HepG2 (cell line): ENCODE measurements around the gene TFAP2E. TPM values are rescaled to one million over a fixed set of nuclear protein-coding genes. Genes with fewer than 3 reads are reported as not detected.

Experiments used
- ATF7-NPFF ChIP-seq: sonication (generic); formaldehyde crosslinking; IDR thresholded peaks from 2 replicates; pipeline ENCODE4 v1.8.1; 2023; ENCODE audit warnings: mild to moderate bottlenecking, low read depth, missing genetic modification reagents, moderate library complexity
- HNF4A ChIP-seq: sonication (generic); formaldehyde crosslinking; IDR thresholded peaks from 2 replicates; pipeline ENCODE4 v1.4.0; 2020; ENCODE audit warnings: missing genetic modification reagents
- IRF2 ChIP-seq: IDR thresholded peaks from 2 replicates; pipeline ENCODE4 v1.6.1; 2018; ENCODE audit warnings: missing genetic modification reagents, missing compliant biosample characterization
- KLF13 ChIP-seq: sonication (generic); formaldehyde crosslinking; IDR thresholded peaks from 2 replicates; pipeline ENCODE4 v1.4.0; 2020; ENCODE audit warnings: mild to moderate bottlenecking, missing genetic modification reagents
- MAFK ChIP-seq, 2 experiments: IDR thresholded peaks in 1 of 2; conservative IDR thresholded peaks in 1 of 2; 2 replicates each; pipeline ENCODE4 v1.6.1; 2011; ENCODE audit warnings: improper control_type of control experiment in 2 of 2, low read length in 2 of 2
- MXD3 ChIP-seq: IDR thresholded peaks from 2 replicates; pipeline ENCODE4 v1.6.1; 2016; ENCODE audit warnings: mild to moderate bottlenecking, missing biosample characterization, missing genetic modification reagents
- NR2F6 ChIP-seq, 2 experiments: IDR thresholded peaks; 2 replicates each; pipeline ENCODE4 v1.6.1; 2016; ENCODE audit warnings: antibody characterized with exemption in 1 of 2, mild to moderate bottlenecking in 1 of 2
- SIN3A ChIP-seq: IDR thresholded peaks from 2 replicates; pipeline ENCODE4 v1.6.1; 2011; ENCODE audit warnings: low read depth, mild to moderate bottlenecking, control low read depth, low read length, borderline replicate concordance
- THAP9 ChIP-seq: sonication (generic); formaldehyde crosslinking; IDR thresholded peaks from 2 replicates; pipeline ENCODE4; 2020; ENCODE audit warnings: missing genetic modification reagents, mild to moderate bottlenecking, borderline replicate concordance
- XBP1 ChIP-seq: sonication (generic); formaldehyde crosslinking; IDR thresholded peaks from 2 replicates; pipeline ENCODE4 v1.5.0; 2020; ENCODE audit warnings: missing genetic modification reagents
- ZNF143 ChIP-seq: sonication (generic); formaldehyde crosslinking; IDR thresholded peaks from 2 replicates; pipeline ENCODE4 v1.4.0; 2020; ENCODE audit warnings: missing genetic modification reagents
- ZNF382 ChIP-seq: sonication (generic); formaldehyde crosslinking; IDR thresholded peaks from 2 replicates; pipeline ENCODE4 v1.5.0; 2020; ENCODE audit warnings: missing genetic modification reagents, mild to moderate bottlenecking, borderline replicate concordance
- ZNF567 ChIP-seq: sonication (generic); formaldehyde crosslinking; IDR thresholded peaks from 2 replicates; pipeline ENCODE4 v1.8.1; 2023; ENCODE audit warnings: mild to moderate bottlenecking, missing genetic modification reagents, borderline replicate concordance
- polyA plus RNA-seq, 8 experiments: library from polyadenylated mRNA; depleted of rRNA in 3 of 8; stranded (reverse) in 7 of 8; unstranded in 1 of 8; fragments of >200 nt; fragmentation: Illumina TruSeq in 4 of 8; extraction: Trizol in 4 of 8; gene quantifications; 2 replicates each; pipeline versions ENCODE4 v1.2.1 to v1.2.3, GENCODE V29; 2011 to 2016; ENCODE audit warnings: low read depth in 4 of 8, missing spikeins in 1 of 8, mixed read lengths in 1 of 8; ENCODE audit not compliant: insufficient read depth in 1 of 8
- total RNA-seq, 5 experiments: library from RNA; depleted of rRNA; stranded (reverse); fragments of >200 nt; fragmentation: Illumina TruSeq; extraction: Trizol; gene quantifications; 2 replicates each; pipeline ENCODE4 v1.2.3, GENCODE V29; 2016; ENCODE audit warnings: low read depth in 1 of 5
- TF ChIP-seq, protein P1 (sequence below): IDR thresholded peaks from 2 replicates; pipeline ENCODE4 v1.6.1; 2016; ENCODE audit warnings: missing compliant biosample characterization, missing genetic modification reagents, borderline replicate concordance
- TF ChIP-seq, protein P2 (sequence below): sonication (generic); formaldehyde crosslinking; IDR thresholded peaks from 2 replicates; pipeline ENCODE4 v1.5.0; 2020; ENCODE audit warnings: missing genetic modification reagents
- TF ChIP-seq, protein P3 (sequence below): sonication (generic); formaldehyde crosslinking; IDR thresholded peaks from 2 replicates; pipeline ENCODE4 v1.4.0; 2020; ENCODE audit warnings: mild to moderate bottlenecking, missing genetic modification reagents, borderline replicate concordance
- TF ChIP-seq, protein P4 (sequence below): sonication (generic); formaldehyde crosslinking; IDR thresholded peaks from 2 replicates; pipeline ENCODE4 v1.4.0; 2020; ENCODE audit warnings: mild to moderate bottlenecking, low read depth, missing genetic modification reagents

TFAP2E gene
- total and polyA plus RNA-seq, 2 of the 13 experiments (the other 11 are each of a cell fraction or from before 2014, with no cell fraction given) = 0.31 to 0.41 TPM

- no peak for TF ChIP-seq MAFK (conservative IDR thresholded peaks at IDR 0.05 in 1 of 2, IDR thresholded peaks at IDR 0.05 in 1 of 2; ENCODE audit: low read length in 2 of 2)
- peak; percentile 96 for TF ChIP-seq IRF2 (CRISPR knock-in tag)
- TF ChIP-seq, protein P1, sequence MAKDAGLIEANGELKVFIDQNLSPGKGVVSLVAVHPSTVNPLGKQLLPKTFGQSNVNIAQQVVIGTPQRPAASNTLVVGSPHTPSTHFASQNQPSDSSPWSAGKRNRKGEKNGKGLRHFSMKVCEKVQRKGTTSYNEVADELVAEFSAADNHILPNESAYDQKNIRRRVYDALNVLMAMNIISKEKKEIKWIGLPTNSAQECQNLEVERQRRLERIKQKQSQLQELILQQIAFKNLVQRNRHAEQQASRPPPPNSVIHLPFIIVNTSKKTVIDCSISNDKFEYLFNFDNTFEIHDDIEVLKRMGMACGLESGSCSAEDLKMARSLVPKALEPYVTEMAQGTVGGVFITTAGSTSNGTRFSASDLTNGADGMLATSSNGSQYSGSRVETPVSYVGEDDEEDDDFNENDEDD (CRISPR knock-in tag) = peak; percentile 92
- peak; percentile 96 for TF ChIP-seq SIN3A
- peak; percentile 43; the same call in 1 of the 2 replicates for TF ChIP-seq ZNF143
- TF ChIP-seq, protein P2, sequence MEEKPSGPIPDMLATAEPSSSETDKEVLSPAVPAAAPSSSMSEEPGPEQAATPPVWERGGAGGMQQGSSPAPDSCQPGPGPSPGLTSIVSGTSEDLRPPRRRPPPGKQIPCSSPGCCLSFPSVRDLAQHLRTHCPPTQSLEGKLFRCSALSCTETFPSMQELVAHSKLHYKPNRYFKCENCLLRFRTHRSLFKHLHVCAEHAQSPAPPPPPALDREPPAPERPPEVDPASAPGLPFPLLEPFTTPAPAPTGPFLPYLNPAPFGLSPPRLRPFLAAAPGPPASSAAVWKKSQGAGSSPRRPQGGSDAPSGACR (CRISPR knock-in tag) = peak; percentile 63; the same call in 1 of the 2 replicates
- peak; percentile 64; the same call in 1 of the 2 replicates for TF ChIP-seq THAP9
- no peak; the same call in 1 of the 2 replicates for TF ChIP-seq ATF7-NPFF (CRISPR knock-in tag)
- TF ChIP-seq MXD3 (CRISPR knock-in tag) = peak; percentile 36; the same call in 1 of the 2 replicates
- TF ChIP-seq XBP1 (CRISPR knock-in tag) = 0 out of 2 replicates have a peak, but pooled peaks have one; percentile 30
- TF ChIP-seq KLF13 (CRISPR knock-in tag) = no peak
- TF ChIP-seq ZNF567 (CRISPR knock-in tag) = no peak
- TF ChIP-seq ZNF382 (CRISPR knock-in tag) = no peak
- 0 out of 2 replicates have a peak, but pooled peaks have one; percentile 23 for TF ChIP-seq HNF4A (CRISPR knock-in tag)
- TF ChIP-seq NR2F6 (IDR thresholded peaks at IDR 0.05) = no peak
- 0 out of 2 replicates have a peak, but pooled peaks have one; percentile 45 for TF ChIP-seq NR2F6 (CRISPR knock-in tag; IDR thresholded peaks at IDR 0.05)
- TF ChIP-seq, protein P3, sequence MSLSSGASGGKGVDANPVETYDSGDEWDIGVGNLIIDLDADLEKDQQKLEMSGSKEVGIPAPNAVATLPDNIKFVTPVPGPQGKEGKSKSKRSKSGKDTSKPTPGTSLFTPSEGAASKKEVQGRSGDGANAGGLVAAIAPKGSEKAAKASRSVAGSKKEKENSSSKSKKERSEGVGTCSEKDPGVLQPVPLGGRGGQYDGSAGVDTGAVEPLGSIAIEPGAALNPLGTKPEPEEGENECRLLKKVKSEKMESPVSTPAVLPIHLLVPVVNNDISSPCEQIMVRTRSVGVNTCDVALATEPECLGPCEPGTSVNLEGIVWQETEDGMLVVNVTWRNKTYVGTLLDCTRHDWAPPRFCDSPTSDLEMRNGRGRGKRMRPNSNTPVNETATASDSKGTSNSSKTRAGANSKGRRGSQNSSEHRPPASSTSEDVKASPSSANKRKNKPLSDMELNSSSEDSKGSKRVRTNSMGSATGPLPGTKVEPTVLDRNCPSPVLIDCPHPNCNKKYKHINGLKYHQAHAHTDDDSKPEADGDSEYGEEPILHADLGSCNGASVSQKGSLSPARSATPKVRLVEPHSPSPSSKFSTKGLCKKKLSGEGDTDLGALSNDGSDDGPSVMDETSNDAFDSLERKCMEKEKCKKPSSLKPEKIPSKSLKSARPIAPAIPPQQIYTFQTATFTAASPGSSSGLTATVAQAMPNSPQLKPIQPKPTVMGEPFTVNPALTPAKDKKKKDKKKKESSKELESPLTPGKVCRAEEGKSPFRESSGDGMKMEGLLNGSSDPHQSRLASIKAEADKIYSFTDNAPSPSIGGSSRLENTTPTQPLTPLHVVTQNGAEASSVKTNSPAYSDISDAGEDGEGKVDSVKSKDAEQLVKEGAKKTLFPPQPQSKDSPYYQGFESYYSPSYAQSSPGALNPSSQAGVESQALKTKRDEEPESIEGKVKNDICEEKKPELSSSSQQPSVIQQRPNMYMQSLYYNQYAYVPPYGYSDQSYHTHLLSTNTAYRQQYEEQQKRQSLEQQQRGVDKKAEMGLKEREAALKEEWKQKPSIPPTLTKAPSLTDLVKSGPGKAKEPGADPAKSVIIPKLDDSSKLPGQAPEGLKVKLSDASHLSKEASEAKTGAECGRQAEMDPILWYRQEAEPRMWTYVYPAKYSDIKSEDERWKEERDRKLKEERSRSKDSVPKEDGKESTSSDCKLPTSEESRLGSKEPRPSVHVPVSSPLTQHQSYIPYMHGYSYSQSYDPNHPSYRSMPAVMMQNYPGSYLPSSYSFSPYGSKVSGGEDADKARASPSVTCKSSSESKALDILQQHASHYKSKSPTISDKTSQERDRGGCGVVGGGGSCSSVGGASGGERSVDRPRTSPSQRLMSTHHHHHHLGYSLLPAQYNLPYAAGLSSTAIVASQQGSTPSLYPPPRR = peak; percentile 46; the same call in 1 of the 2 replicates
- TF ChIP-seq, protein P4, sequence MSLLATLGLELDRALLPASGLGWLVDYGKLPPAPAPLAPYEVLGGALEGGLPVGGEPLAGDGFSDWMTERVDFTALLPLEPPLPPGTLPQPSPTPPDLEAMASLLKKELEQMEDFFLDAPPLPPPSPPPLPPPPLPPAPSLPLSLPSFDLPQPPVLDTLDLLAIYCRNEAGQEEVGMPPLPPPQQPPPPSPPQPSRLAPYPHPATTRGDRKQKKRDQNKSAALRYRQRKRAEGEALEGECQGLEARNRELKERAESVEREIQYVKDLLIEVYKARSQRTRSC (CRISPR knock-in tag) = no peak
Observed at GRCh38 chr1:35641233-35641866, 68.2 kb downstream of the TFAP2E start, which contains the start of gene PSMB2 (continued).
